HG02798 (cell line): ENCODE measurements around the gene HOXB6.
A peak's percentile ranks its signal among the peaks of the same experiment; 100 is the strongest.

Experiments used
- ATAC-seq: cut with Tn5 transposase; IDR thresholded peaks from one replicate; pipeline ENCODE4 v1.9.1; 2021; ENCODE audit warnings: mild to moderate bottlenecking; ENCODE audit not compliant: unreplicated experiment, poor library complexity

The HOXB6 gene

GRCh38 chr17:48636177-48637018 is 31.6 kb upstream of the HOXB6 start:
- ATAC-seq: peak; percentile 58

GRCh38 chr17:48634493-48635208 is 29.9 kb upstream of the HOXB6 start:
- ATAC-seq: no peak

- ATAC-seq: no peak
Observed at GRCh38 chr17:48633266-48633677, 28.5 kb upstream of the HOXB6 start.

GRCh38 chr17:48632579-48633265 is 27.9 kb upstream of the HOXB6 start:
- no peak for ATAC-seq

GRCh38 chr17:48631693-48632578 is 27.1 kb upstream of the HOXB6 start:
- no peak for ATAC-seq

GRCh38 chr17:48630925-48631692 is 26.3 kb upstream of the HOXB6 start:
- ATAC-seq: no peak

- no peak for ATAC-seq
Observed at GRCh38 chr17:48630009-48630924, 25.5 kb upstream of the HOXB6 start.

- ATAC-seq: no peak
Observed at GRCh38 chr17:48629411-48629759, 24.6 kb upstream of the HOXB6 start.

GRCh38 chr17:48628649-48629410 is 24.0 kb upstream of the HOXB6 start:
- ATAC-seq: no peak

- no peak for ATAC-seq
Observed at GRCh38 chr17:48627623-48628521, 23.1 kb upstream of the HOXB6 start.

GRCh38 chr17:48627118-48627597 is 22.4 kb upstream of the HOXB6 start:
- no peak for ATAC-seq

GRCh38 chr17:48626245-48627117 is 21.7 kb upstream of the HOXB6 start, which contains the start of gene HOXB9:
Gene HOXB9 (minus strand): TSS chr17:48626358. CDS start chr17:48626269, 89 bp downstream.
- no peak for ATAC-seq

GRCh38 chr17:48625495-48626244 is 20.9 kb upstream of the HOXB6 start:
- ATAC-seq: peak; percentile 42

GRCh38 chr17:48624544-48625494 is 20.0 kb upstream of the HOXB6 start:
- ATAC-seq: no peak
